GM18951 (cell line): ENCODE measurements around the gene ZNF605.
"Not testable (repeated sequence)": the region's sequence is repeated elsewhere in the genome, so short reads cannot be mapped to it uniquely, and the experiment has no call there.

Experiments used
- POLR2A ChIP-seq: IDR thresholded peaks from 4 replicates; pipeline ENCODE4 v1.6.1; 2011; ENCODE audit warnings: mild to moderate bottlenecking; ENCODE audit not compliant: insufficient read length, insufficient read depth; ENCODE audit errors: extremely low read depth
- in situ Hi-C: fragments of 300-500 bp; cut with MboI; formaldehyde crosslinking; loops from one replicate; pipeline ENCODE4 v1.12.0; 2022; ENCODE audit warnings: low sequenced_read_pairs, mixed read lengths, inconsistent platforms; ENCODE audit not compliant: unreplicated experiment

The ZNF605 gene

DNA sequence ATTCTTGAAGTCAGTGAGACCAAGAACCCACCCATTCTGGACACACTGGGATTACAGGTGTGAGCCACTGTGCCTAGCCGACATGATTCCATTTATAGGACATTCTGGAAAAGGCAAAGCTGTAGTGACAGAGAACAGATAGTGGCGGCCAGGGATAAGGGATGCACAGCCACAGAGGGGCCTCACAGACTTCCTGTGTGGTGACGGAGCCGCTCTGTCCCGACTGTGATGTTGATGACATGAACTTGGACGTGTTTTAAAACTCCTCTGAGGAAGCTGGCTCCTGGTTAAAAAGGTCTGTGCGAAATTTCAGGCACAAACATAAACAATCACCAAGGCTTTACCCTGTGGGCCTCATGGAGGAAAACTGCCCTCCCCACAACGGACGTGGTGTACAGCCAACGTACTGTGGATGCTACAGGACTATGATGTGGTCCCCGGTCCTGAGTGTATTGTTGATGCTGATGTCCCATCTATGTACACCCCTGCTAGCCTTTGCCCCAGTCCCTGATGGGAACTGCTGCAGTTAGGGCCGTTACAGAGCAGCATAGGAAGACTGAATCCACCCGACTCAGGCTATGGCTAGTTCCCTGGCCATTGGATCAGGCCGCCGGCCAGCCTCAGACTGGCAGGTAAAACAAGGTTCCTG is 15.9 kb downstream of the ZNF605 start:
- in situ Hi-C loops: no loop called here
- TF ChIP-seq POLR2A: no peak

DNA sequence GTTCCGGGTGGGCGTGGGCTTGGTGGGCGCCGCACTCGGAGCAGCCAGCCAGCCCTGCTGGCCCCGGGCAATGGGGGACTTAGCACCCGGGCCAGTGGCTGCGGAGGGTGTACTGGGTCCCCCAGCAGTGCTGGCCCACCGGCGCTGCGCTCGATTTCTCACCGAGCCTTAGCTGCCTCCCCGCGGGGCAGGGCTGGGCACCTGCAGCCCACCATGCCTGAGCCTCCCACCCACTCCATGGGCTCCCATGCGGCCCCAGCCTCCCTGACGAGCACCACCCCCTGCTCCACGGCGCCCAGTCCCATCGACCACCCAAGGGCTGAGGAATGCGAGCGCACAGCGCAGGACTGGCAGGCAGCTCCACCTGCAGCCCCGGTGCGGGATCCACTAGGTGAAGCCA is 17.3 kb downstream of the ZNF605 start:
- in situ Hi-C loops: not testable (repeated sequence)

DNA sequence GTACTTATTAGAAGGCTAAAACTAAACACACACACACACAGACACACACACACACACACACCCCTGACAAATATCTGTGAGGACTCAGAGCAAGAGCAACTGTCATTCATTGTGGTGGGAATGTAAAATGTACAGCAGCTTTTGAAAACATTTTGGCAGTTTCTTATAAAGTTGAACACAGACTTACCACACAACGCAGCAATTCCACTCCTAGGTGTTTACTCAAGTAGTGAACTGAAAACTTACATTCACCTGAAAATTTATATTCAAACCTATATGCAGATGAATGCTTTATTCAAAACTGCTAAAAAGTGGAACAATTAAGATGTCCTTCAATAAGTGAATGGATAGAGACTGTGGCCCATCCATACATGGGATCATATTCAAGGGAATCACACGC is 18.6 kb downstream of the ZNF605 start:
- TF ChIP-seq POLR2A: no peak

DNA sequence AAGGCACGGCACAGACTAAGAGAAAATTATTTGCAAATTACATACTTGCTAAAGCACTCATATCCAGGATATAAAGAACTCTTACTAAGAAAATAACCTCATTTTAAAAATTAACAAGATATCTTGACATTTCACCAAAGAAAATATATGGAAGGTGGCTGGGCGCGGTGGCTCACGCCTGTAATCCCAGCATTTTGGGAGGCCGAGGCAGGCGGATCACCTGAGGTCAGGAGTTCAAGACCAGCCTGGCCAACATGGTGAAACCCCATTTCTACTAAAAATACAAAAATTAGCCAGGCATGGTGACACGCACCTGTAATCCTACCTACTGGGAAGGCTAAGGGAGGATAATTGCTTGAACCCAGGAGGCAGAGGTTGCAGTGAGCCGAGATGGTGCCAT is 19.2 kb downstream of the ZNF605 start:
- in situ Hi-C loops: not testable (repeated sequence)

More for the DNA sequence above, 18.6 kb downstream of the ZNF605 start:
- in situ Hi-C loops: no loop called here

DNA sequence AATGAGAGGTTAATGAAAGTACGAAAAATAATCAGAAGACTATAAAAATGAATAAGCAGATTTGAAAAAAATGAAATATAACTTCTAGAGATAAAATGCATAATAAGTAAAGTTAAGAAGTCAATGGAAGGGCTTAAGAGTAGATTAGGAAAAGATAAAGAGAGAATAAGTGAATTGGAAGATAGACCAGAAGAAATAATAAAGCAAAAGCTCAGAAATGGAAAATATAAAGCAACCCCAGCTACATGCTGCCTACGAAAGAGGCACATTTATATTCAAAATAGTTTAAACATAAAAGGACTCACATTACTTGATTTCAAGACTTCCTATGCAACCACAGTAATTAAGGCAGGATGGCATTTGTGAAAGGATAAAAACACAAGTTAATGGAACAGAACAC is 19.9 kb downstream of the ZNF605 start:
- in situ Hi-C loops: no loop called here
- TF ChIP-seq POLR2A: no peak

DNA sequence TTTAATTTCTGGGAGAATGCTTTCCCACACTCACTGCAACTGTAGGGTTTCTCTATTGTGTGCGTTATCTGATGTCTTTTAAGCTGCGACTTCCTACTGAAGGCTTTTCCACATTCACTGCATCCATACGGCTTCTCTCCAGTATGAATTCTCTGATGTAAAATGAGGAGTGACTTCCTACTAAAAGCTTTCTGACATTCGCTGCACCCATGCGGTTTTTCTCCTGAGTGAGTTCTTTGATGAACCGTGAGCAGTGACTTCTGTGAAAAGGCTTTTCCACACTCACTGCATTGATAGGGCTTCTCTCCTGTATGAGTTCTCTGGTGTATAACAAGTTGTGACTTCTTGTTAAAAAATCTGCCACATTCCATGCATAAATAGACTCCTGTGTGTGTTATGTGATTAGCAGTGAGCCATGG is 29.7 kb downstream of the ZNF605 start:
- in situ Hi-C loops: no loop called here
- TF ChIP-seq POLR2A: no peak

DNA sequence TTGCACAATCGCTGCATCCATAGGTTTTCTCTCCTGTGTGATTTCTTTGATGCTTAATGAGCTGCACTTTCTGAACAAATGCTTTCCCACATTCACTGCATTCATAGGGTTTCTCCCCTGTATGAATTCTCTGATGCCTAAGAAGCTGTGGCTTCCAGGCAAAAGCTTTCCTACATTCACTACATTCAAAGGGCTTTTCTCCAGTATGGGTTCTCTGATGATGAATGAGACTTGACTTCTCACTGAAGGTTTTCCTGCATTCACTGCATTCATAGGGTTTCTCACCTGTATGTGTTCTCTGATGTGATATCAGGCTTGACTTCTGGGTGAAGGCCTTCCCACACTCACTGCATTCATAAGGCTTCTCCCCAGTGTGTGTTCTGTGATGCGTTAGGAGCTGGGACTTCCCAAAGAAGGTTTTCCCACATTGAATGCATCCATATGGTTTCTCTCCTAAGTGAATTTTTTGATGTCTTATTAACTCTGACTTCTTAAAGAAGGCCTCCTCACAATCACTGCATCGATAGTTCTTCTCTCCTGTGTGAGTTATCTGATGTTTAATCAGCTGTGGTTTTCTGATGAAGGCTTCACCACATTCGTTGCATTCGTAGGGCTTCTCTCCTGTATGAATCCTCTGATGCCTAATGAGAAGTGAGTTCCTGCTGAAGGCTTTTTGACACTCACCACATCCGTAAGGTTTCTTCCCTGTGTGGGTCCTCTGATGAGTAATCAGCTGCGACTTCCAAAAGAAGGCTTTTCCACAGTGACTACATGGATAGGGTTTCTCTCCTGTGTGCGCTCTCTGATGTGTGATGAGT is 30.3 kb downstream of the ZNF605 start:
- no peak for TF ChIP-seq POLR2A
- in situ Hi-C loops: no loop called here

DNA sequence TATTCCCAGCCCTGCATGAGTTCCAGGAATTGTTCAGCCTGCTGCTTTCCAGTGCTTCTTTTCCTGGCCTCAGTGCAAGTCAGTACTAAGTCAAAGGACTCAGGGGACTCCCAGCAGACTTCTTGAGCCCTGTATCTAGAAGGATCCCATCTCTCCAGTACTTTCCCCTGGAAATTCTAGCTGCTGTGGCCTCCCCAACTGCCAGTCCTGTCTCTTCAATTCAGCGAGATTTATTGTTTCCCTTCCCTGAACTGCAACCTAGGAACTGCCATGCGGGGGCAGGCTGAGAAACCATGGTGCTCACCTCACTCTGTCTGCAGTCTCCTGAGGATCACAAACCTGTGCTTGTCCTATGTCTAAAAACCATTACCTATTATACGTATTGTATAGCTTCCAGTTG is 31.8 kb downstream of the ZNF605 start:
- in situ Hi-C loops: no loop called here
- no peak for TF ChIP-seq POLR2A

DNA sequence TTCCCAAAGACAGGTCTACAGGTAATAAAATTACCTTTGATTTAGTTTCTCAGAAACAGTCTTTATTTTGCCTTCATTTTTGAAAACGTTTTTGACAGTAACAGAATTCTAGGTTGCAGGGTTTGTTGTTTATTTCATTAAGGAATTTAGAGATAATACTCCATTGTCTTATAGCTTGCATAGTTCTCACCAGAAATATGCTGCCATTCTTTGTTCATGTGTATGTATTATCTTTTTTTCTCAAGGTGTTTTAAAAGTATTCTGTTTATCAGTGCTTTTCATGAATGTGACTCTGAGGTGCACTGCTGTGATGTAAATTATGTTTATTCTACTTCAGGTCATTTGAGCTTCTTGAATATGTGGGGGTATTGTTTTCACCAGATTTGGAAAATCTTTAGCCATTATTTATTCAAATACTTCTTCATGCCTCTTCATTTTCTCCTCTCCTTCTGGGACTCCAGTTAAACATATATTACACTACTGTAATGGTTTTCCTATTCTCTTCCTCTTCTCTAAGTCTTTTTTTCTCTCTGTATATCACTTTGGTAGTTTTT is 32.7 kb downstream of the ZNF605 start:
- TF ChIP-seq POLR2A: no peak

DNA sequence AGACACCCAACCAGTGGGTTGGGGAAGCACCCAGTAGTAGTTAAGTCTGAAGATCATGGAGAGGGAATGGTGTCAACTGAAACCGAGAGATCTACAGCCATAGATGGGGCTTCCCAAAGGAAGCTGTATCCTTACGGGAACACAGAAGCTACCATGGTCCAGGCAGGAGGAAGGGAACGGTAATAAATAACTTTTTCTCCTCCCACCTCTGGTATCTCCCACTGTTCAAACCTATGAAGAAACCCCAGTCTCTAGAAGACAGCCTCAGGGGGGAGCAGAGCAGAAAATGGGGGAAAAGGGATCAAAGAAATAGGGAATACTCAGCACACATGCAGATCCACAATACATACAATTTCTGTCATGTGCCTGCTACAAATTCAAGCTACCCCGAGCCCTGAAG is 33.4 kb downstream of the ZNF605 start:
- TF ChIP-seq POLR2A: no peak
- in situ Hi-C loops: no loop called here

More for the DNA sequence above, 32.7 kb downstream of the ZNF605 start:
- in situ Hi-C loops: no loop called here

DNA sequence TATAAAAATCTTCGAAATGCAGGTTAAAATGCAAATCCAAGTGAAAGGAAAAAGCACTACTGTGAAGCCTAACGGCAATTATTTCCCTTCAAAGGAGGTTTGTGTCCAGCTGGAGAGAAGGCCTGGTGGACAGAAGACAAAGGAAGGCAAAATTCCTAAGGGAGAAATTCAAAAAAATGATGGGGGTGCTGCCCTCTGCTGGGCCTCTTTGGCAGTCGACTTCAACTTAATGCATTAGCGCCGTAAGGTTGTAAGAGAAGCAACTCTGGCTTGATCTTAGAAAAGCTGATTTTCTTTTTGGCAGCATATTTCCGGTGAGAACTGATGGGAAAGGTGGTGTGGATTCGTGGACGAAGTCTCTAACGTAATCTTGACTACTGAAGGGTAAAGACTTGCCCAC is 34.4 kb downstream of the ZNF605 start:
- TF ChIP-seq POLR2A: no peak
- in situ Hi-C loops: no loop called here

DNA sequence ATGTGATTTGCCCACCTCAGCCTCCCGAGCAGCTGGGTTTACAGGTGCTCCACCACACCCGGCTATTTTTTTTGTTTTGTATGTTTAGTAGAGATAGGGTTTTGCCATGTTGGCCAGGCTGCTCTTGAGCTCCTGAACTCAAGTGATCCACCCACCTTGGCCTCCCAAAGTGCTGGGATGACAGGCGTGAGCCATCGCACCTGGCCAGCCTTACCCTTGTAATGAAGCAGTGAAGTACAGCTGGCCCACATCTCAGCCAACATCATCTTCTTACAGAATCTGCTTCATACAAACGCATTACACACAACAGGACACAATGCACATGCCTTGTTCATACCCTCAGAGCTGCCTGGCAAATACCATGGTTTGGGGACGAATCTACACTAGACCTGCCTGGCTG is 37.4 kb downstream of the ZNF605 start:
- no peak for TF ChIP-seq POLR2A
- in situ Hi-C loops: no loop called here

DNA sequence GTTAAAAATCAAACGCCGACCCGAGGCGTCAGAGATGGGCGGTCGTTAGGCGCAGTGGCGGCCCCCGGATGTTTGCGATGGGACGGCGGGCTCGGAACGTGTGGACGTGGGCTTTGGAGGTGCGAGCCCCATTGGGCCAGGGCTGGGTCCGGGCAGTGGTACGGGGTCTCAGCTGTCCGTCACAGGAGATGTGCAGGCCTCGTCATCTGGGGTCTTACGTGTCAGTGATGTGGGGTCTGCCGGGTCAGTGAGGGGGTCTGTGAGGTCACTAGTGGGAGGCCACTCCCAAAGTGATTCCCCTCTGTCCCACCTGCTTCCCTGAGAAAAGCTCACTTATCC is 47.1 kb downstream of the ZNF605 start:
- no peak for TF ChIP-seq POLR2A
- in situ Hi-C loops: no loop called here
